ENCODE data around the gene SERPINA3. TPM values are rescaled to one million over a fixed set of nuclear protein-coding genes. Genes with fewer than 3 reads are reported as not detected.

SERPINA3 gene
- total RNA-seq, 1 donor from 2014 or later: 55.2 TPM

DNA sequence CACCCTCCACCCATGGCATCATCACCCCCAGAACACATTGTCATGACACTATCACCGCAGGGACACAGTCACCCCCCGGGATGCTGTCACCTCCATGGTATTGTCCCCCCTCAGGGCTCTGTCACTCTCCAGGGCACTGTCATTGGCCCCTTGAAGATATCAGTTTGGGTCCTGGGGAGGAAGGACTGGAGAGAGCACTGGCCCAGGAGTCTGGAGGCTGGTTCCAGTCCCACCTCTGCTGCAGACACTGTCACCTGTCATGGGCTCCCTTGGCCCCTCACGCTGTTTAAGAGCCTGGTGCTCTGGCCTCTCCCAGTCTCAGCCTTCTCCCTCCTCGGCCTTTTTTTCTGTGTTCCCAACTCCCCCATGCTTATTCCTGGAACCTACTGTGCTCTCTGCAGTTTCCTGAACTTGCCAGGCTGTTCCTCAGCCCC, 31.9 kb downstream of the SERPINA3 start:
- ATAC-seq (ENCODE audit: poor library complexity) (no peak), DNase-seq (no peak)
- intact Hi-C loops (cut with DNase I): no loop called here

DNA sequence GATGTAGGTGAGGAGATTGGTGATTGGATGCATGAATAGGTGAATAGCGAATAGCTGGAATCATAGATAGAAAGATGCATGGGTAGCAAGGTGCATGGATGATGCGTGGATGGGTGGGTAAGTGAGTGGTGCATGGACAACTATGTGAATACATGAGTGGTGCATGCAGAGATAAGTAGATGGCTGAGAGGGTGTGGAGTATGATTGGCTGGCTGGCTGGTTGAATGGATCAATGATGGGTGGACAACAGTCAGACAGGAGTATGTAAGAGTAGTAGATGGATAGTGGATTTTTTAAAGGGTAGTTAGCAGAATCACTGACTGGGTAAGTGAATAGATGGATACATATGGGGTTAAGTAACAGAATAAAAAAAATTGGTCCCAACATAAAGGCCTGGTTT, 33.9 kb downstream of the SERPINA3 start:
- DNase-seq (no peak), ATAC-seq (ENCODE audit: poor library complexity) (no peak)
- intact Hi-C loops (cut with DNase I): no loop called here

DNA sequence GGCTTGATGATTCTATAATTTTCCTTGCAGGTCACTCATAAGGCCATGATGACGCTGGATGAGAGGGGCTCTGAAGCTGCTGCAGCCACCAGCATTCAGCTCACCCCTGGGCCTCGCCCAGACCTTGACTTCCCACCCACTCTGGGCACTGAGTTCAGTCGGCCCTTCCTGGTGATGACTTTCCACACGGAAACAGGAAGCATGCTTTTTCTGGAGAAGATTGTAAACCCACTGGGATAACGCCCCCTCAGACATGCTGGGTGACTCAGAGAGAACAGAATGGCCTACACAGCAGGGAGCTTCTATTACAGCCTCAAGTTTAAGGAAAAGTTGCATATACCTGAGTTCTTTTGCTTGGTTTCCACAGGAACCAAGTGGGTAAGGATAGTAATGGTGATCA, 34.3 kb downstream of the SERPINA3 start:
- DNase-seq: no peak
- ATAC-seq (ENCODE audit: poor library complexity): no peak
- intact Hi-C loops (cut with DNase I): no loop called here

DNA sequence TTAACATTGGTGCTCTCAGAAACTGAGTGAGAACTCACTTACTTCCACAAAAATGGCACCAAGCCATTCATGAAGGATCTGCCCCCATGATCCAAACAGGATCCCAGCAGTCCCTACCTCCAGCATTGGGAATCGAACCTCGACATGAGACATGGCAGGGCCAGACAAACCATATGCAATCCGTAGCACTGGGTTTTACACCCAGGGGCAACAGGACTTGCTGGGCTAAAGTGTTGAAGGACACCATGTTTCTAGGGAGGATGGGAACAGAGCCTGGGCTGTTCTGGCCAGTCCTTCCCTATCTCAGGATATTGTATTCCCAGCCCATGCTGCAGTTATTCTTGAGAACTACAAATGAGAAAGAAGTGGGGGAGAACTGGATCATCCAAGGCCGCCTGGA, 36.6 kb downstream of the SERPINA3 start:
- no peak for ATAC-seq (ENCODE audit: poor library complexity)
- intact Hi-C loops (cut with DNase I): no loop called here
- DNase-seq: no peak

DNA sequence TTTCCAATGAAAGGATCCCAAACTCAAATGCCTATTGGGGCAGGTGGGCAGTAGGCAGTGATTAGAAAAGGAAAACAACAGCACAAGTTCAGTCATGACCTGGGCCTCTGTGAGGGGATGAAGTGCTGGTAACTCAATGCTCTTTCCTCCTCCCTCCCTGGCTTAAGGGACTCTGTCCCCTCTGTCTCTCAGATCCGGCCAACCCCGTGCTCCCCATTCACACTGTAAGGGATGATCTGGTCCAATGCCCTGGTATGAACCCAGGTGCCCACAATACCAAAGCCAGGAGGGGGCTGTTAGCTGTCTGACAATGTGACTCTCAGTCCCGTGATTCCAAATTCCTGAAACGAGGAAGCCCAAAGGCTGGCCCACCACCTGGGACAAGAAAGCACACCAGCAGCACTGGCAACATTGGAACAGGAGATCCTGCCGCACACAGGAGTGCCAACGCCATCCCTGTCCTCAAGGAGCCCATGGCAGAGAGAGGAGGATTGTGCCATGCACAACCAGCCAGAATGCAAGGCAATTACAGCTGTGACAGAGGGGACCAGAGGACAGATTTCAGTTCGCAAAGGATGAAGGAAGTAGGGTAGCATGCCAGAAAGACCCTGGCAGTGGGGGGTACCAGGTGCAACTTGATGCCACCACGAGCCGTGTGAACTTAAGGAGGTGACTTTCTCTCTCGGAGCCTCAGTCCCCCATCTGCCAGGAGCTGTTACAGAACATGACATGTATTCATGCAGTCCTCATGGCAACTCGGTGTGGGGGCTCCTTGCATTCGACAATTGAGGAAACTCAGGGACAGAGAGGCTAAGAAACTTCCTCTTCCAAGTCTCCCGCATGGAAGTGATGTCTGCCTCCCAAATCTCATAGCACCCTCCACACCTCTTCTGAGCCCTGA, 37.6 kb downstream of the SERPINA3 start:
- intact Hi-C loops (cut with DNase I): no loop called here
- no peak for ATAC-seq (ENCODE audit: poor library complexity)
- DNase-seq: no peak

DNA sequence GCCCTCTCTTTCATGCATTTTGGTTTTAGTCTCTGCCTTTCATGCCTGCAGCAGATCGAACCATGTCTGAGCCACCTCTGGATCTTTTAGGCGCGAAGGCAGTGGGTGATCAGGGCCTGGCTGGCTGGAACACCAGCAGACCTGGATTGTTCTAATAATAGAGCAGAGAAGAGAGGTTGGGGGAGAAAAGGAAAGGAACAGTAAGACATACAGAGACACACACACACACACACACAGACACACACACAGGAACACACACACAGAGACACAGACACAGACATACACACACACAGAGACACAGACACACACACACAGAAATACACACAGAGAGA, 38.2 kb downstream of the SERPINA3 start:
- intact Hi-C loops (cut with DNase I): no loop called here
- ATAC-seq (ENCODE audit: poor library complexity) (peak; percentile 64), DNase-seq (no peak)

DNA sequence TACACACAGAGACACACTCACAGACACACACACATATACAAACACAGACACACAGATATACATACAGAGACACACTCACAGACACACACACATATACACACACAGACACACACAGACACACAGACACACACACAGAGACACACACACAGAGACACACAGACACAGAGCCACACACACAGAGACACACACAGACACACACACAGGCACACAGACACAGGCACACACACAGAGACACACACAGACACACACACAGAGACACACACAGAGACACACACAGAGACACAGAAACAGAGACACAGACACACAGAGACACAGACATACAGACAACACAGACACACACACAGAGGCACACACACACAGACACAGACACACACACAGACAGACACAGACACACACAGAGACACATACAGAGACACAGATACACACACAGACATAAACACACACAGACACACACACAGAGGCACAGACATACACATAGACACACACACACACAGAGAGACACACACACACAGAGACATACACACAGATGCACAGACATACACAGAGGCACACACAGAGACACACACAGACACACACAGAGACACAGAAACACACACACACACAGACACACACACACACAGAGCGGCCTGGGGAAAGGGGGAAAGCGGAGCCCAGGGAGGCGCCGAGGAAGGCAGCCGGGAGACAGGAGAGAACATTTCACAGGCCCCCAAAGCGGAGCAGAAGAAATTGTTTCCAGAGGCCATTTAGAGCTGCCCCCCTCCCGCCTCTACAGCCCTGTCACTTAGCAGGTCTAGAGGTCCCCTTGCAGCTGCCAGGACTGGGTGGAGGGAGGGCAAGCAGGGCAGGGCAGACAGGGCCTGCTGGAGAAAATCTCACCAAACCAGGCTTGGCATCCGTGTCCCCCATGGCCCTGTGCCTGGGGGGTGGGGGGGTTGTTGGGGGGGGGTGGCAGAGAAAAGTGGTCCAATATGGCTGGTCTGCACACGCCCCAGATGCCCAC, 38.9 kb downstream of the SERPINA3 start:
- no peak for DNase-seq
- no peak for ATAC-seq (ENCODE audit: poor library complexity)
- intact Hi-C loops (cut with DNase I): no loop called here

DNA sequence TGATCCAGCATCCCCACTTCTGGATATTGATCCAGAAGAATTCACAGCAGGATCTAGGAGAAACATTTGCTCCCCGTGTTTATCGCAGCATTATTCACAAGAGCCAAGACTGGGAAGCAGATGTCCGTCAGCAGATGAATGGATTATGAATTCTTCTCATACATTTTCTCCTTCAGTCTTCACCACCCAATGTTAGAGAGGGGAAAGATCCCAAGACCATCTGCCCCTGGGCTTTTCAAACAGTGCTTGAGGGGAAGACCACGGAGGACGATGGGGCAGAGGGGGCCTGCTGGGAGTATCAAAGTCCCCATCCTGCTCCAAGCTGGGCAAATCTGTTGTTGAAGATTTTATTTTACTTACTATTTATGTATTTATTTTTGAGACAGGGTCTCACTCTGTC, 41.1 kb downstream of the SERPINA3 start:
- DNase-seq: no peak
- no peak for ATAC-seq (ENCODE audit: poor library complexity)
- intact Hi-C loops (cut with DNase I): no loop called here

DNA sequence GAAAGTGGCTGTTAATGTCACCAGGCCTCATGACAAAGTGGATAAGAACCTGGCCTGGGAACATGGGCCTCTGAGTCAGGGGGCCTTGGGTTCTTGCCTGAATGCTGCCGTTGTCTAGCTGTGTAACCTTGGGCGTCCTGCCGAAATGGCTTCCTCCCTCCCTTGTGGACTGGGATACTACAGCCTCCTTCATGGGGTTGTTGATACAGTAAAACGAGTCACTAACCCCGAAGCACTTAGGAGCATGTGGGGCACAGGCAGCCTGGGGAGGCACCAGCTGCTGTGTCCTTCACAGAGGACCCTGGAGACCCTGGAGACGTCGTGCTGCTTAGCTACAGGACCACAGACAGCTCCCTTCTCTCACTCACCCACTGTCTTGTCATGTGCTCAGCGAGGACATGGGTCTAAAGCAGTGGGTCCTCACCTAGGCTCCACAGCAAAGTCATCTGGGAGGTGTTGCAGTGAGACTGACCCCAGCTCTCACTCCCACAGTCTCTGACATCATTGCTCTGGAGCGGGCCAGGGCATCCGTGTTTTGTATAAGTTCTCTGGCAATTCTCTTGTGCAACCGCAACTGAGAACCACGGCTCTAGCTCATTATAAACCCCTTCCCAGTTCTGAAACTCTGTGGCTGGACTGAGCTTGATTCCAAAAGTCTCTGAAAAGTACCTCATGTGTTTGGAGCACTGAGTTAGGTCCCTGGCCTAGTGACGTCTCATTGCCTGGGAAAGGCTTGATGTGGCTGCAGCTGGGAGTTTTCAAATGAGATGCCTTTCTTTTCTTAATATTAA, 42.1 kb downstream of the SERPINA3 start:
- intact Hi-C loops (cut with DNase I): no loop called here
- ATAC-seq (ENCODE audit: poor library complexity): no peak

DNA sequence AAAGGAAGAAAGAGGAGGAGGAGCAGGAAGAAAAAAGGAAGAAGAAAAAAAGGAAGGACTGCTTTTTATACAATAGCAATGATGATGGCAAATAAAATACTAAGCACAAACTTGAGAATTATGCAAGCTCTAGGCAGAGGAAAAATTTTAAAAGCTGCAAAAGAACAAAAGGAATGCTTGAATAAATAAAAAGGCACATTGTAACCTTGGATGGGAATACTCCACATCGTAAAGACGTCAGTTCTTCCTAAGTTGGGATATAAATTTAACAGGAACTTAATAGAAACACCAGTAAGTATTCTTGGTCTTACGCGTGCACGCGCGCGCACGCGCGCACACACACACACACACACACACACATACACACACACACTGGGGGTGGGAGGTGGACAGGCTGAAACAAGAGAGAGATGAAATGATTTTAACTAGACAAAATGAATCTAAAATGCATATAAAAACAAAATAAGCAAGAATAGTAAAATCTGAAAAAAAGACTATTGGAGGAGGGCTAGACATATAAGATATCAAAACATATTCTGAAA, 43.0 kb downstream of the SERPINA3 start:
- no peak for ATAC-seq (ENCODE audit: poor library complexity)
- DNase-seq: no peak
- intact Hi-C loops (cut with DNase I): no loop called here

More for the DNA sequence above, 42.1 kb downstream of the SERPINA3 start:
- DNase-seq: no peak

DNA sequence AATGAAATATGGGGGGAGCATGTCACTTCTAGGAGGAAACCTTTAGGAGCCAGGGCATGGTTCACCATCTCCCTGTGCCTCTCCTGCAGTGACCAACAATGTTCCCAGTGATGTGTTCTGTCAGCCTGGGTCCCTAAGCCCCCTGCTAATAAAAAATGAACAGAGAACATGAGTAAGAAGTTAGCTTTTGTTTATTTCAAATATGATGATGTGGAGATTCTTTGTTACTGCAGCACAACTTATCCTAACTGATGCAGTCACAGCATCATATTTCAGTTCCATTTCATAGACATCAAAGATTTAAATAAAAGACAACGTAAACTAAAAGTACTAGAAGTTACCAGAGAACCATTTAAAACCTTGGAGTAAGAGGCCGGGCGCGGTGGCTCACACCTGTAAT, 43.9 kb downstream of the SERPINA3 start:
- intact Hi-C loops (cut with DNase I): no loop called here
- DNase-seq: no peak
- ATAC-seq (ENCODE audit: poor library complexity): no peak

DNA sequence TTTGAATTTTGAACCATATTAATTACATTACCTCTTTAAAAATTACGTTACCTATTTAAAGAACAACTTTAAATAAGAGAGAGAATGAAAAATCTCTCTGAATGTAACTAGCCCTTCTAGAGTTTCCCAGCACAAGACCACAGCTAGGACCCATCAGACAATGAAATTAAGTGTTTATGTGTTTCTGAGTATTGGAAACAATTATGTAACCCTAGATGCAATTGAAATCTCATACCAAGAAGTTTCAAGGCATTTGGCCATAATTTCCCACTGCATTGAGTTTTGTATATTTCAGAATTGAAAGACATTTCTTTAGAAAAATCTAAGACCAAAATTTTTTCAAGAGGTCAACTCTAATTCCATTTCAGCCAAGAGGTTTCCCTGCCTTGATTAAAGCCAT, 47.1 kb downstream of the SERPINA3 start:
- no peak for DNase-seq
- intact Hi-C loops (cut with DNase I): no loop called here
- ATAC-seq (ENCODE audit: poor library complexity): no peak

DNA sequence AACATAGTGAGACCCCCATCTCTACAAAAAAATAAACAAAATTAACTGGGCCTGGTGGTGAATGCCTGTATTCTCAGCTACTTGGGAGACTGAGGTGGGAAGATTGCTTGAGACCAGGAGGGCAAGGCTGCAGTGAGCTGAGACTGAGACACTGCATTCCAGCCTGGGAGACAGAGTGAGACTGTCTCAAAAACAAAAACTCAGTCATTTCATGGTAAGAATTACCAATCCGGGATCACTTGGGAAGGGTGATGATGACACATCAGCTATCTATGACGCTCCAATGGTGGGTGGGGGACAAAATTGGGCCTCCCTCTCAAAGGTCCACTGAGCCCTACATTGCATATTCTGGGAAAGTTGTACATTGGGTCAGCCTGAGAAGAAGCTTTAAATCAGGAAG, 47.7 kb downstream of the SERPINA3 start:
- DNase-seq (no peak), ATAC-seq (ENCODE audit: poor library complexity) (no peak)
- intact Hi-C loops (cut with DNase I): no loop called here

DNA sequence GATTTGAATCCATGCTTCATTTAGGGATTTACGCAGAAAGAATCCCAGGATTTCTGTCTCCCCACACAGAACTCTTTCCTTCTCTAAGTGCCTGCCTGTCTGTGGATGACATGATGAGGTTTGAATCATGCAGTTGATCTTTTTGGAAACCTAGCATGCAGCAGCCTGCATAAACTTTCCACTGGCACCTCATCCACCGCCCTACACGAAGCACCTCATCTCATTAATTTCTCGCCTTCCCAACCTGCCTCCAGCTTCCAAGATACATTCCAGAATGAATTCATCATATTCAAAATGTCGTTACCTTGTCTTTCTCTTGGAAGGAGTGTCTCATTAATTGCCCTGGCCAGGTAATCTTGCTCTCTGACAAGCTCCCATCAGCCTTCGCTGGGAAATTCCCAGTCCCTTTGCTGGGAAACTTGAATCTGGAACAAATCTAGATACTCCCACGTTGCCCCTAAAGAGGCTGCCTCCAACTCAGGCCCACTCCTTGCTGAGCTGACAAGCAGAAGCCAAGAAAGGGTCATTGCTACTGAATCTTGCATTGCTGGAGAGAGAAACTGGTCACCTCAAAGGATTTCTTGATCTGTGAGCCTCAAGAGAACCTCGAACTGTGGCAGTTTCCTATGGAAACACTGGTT, 48.2 kb downstream of the SERPINA3 start:
- ATAC-seq (ENCODE audit: poor library complexity) (no peak), DNase-seq (no peak)
- intact Hi-C loops (cut with DNase I): no loop called here

DNA sequence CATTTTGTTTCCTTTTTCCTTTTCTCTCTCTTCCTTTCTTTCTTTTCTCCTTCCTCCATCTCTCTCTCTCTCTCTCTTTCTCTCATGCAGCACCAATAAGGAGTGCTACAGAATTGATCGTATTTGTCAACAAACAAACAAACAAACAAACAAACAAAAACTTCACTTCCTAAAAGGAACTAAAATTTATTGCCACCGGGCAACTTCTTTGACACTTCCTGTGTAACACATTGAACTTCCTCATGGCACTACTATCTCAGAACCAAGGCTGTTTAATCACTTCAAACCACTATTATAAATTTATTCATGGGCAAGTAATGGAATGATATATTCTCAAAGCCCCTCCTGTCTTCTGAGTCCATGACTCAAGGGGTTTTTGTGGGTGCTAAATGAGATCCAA, 51.3 kb downstream of the SERPINA3 start:
- ATAC-seq (ENCODE audit: poor library complexity) (no peak), DNase-seq (no peak)
- intact Hi-C loops (cut with DNase I): no loop called here

DNA sequence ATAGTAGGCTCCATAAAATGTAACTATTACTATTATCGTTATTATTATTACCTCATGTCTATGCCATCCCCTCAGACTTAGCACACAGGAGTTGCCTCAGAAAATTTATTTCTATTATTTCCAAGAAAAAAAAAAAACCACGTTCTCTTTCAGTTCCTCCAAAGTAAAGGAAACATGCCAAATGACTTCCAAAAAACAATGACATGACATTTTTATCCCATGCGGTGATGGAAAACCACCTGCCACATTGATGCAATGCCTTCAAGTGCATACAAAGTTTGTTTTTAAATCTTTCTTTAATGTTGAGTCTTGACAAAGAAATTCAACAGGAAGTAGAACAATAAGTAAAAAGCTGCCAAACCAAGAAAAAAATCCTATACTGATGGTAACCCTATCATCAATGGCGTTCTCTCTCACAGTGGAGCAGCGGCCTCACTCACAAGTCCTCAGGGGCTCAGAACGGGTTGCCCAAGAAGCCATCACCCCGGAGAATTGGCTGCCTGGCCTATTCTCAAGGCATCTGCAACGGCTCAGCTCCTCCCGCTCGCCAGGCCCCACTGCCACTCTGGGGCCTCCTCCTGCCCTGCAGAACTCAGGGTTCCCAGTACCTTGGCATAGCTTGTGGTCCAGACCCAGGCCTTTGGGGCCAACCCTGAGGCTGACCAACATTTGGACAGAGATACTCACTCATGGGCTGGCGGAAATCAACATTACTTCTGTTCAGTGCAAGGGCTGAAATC, 51.9 kb downstream of the SERPINA3 start:
- ATAC-seq (ENCODE audit: poor library complexity) (no peak), DNase-seq (no peak)
- intact Hi-C loops (cut with DNase I): no loop called here

DNA sequence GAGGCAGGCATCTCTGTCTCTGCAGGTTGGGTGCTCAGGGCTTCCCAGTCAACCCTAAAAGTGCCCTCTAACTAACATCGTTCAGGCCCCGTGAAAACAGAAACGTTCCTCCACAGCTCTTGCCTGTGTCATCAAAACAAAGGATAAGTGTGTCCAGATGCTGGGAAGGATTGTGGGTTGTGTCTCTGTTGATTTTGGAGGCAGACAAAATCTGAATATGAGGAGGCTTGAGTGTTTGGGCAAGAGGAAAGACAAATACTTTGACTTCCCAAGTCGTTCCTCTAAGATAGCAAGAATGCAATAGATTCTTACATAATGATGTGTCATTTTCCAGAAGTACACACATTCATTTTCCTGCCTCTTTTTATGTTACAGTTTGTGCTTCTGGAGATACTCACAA, 52.9 kb downstream of the SERPINA3 start:
- DNase-seq (no peak), ATAC-seq (ENCODE audit: poor library complexity) (no peak)
- intact Hi-C loops (cut with DNase I): no loop called here

DNA sequence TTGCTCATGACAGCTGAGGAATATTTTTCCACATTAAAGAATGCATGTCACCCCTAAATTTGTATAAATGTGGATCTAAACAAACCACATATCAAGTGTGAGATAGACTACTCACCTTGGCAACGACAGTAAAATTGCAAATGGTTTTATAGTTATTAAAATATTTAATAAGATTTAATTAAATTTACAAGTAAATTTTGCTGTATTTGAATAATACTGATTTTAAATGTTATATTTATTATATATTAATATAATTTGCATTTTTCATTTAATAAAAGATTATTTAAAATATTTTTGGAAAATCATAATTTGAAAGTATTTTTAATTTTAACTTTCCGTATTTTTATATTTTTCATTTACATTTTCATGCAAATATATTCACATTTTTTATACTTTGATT, 53.4 kb downstream of the SERPINA3 start:
- no peak for ATAC-seq (ENCODE audit: poor library complexity)
- DNase-seq: no peak
- intact Hi-C loops (cut with DNase I): no loop called here

All from Right ventricle myocardium superior (tissue), 1 donor.